ENCODE results near the gene TEX52. TPM values are rescaled to one million over a fixed set of nuclear protein-coding genes. Genes with fewer than 3 reads are reported as not detected.
A peak's percentile ranks its signal among the peaks of the same experiment; 100 is the strongest.

TEX52 gene
- polyA plus RNA-seq (2012; ENCODE audit: low read depth, missing spikeins): not detected

DNA sequence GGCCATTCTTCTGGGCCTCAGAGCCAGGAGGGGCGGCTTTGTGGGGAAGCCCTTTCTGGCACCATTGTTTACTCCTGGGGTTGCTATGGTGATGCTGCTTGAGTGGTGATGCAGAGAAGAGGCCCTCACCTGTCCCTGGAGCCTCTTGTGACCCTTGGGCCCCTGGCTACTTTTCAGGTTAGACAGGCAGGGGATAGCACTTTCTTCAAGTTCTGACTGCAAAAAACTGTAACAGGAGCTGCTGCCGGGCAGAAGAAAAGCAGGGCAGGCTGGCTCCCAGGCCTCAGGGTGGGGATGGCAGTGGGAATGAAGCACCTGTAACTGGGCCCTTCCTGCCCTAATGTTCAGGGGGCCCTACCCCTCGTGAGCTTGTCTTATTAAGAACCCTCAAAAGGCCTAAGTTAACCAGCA lies at the start of gene TEX52:
TEX52 (minus strand) TSS at position 19 of the 411 bp plus-strand sequence; CDS start at position 6, 13 bp downstream.
- TF ChIP-seq SPI1 (IDR thresholded peaks at IDR 0.05; ENCODE audit: low read depth, low read length): no peak
- no peak for TF ChIP-seq PAX5 (IDR thresholded peaks at IDR 0.05; ENCODE audit: insufficient read depth, low read length, severe bottlenecking)
- no peak for DNase-seq (ENCODE audit: insufficient read length, low spot score)
- no peak for FAIRE-seq

DNA sequence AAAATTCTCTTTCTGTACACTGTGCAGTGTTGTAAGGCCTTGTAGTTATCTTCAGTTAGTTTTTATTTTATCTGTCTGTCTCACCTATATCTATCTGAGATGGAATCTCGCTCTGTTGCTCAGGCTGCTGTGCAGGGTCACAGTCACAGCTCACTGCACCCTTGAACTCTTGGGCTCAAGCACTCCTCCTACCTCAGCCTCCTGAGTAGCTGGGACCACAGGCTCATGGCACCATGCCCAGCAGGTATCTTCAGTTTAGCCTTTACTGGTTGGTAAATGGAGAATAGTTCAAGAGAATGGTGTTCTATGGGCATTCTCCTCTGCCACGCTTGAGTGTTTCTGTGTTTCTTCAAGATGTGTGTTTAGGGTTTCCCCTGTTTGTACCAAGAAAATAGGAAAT lies 47.4 kb upstream of the TEX52 start:
- FAIRE-seq (peak; percentile 13), DNase-seq (ENCODE audit: insufficient read length, low spot score) (no peak)
- no peak for TF ChIP-seq POLR2AphosphoS5 (IDR thresholded peaks at IDR 0.05; ENCODE audit: low read depth, low read length)
- TF ChIP-seq POU2F2 (IDR thresholded peaks at IDR 0.05; ENCODE audit: low read depth, low read length): no peak
- no peak for TF ChIP-seq TAF1 (IDR thresholded peaks at IDR 0.05; ENCODE audit: low read depth, low read length)
- TF ChIP-seq SPI1 (IDR thresholded peaks at IDR 0.05; ENCODE audit: low read depth, low read length): no peak
- TF ChIP-seq PAX5 (IDR thresholded peaks at IDR 0.05; ENCODE audit: insufficient read depth, low read length, severe bottlenecking): no peak
- no peak for TF ChIP-seq POLR2A (IDR thresholded peaks at IDR 0.05; ENCODE audit: low read depth, low read length)

DNA sequence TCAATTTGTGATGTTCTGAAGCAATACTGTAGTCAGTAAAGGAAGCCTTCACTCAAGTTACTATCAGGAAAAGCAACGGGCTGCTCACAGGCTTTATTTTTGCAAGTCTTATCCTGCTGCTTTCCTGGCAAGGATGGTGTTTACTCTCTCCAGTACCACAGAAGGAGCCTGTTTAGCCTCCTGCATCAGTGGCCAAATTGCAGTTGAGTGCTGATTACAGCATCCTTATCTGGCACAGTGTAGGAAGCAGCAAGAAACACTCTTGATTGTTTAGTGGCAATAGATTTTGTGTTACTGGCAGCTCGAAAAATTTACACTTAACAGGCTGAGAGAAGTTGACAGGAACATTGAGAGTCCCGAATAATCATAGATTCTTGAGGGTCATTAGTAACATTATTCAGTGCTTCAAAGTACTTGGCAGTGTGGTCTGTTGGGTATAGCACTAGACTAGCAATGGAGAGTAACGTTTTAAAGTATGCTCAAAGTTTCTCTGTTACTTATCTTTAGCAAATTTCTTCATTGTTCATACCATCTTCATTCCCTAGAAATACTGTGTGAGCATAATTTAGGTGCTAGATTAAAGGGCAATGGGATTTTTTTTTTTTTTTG lies 45.5 kb upstream of the TEX52 start:
- no peak for FAIRE-seq
- DNase-seq (ENCODE audit: insufficient read length, low spot score): no peak
- TF ChIP-seq TAF1 (IDR thresholded peaks at IDR 0.05; ENCODE audit: low read depth, low read length): no peak
- TF ChIP-seq PAX5 (IDR thresholded peaks at IDR 0.05; ENCODE audit: insufficient read depth, low read length, severe bottlenecking): no peak
- no peak for TF ChIP-seq POLR2A (IDR thresholded peaks at IDR 0.05; ENCODE audit: low read depth, low read length)
- TF ChIP-seq SPI1 (IDR thresholded peaks at IDR 0.05; ENCODE audit: low read depth, low read length): no peak
- no peak for TF ChIP-seq POLR2AphosphoS5 (IDR thresholded peaks at IDR 0.05; ENCODE audit: low read depth, low read length)
- no peak for TF ChIP-seq POU2F2 (IDR thresholded peaks at IDR 0.05; ENCODE audit: low read depth, low read length)

DNA sequence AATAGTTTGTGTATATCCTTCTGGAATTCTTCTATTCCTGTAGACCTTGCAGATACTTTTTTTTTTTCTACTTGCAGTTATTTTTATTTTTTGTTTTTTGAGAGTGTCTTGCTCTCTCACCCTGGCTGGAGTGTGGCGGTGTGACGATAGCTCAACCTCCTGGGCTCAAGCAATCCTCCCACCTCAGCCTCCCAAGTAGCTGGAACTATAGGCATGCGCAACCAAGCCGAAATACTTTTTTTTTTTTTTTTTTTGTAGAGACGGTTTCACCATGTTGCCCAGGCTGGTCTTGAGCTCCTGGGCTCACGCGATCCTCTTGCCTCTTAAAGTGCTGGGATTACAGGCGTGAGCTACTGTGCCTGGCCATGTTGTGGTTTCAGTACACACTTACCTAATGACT lies 43.8 kb upstream of the TEX52 start:
- DNase-seq (ENCODE audit: insufficient read length, low spot score) (no peak), FAIRE-seq (no peak)
- no peak for TF ChIP-seq SPI1 (IDR thresholded peaks at IDR 0.05; ENCODE audit: low read depth, low read length)

DNA sequence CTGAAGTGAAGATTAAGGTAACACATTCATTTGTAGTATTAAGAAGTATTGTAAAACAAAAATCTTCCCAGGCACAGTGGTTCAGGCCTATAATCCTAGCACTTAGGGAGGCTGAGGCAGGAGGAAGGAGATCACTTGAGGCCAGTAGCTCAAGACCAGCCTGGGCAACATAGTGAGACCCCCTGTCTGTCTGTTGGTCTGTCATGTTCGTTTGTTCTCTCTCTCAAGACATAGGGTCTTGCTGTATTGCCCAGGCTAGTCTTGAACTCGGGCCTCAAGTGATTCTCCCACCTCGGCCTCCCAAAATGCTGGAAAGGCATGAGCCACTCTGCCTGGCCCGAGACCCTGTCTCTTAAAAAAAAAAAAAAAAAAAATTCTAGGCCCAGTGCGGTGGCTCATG lies 40.6 kb upstream of the TEX52 start:
- FAIRE-seq (no peak), DNase-seq (ENCODE audit: insufficient read length, low spot score) (no peak)
- TF ChIP-seq PAX5 (IDR thresholded peaks at IDR 0.05; ENCODE audit: insufficient read depth, low read length, severe bottlenecking): no peak
- no peak for TF ChIP-seq TAF1 (IDR thresholded peaks at IDR 0.05; ENCODE audit: low read depth, low read length)
- no peak for TF ChIP-seq POU2F2 (IDR thresholded peaks at IDR 0.05; ENCODE audit: low read depth, low read length)
- TF ChIP-seq POLR2AphosphoS5 (IDR thresholded peaks at IDR 0.05; ENCODE audit: low read depth, low read length): no peak
- TF ChIP-seq POLR2A (IDR thresholded peaks at IDR 0.05; ENCODE audit: low read depth, low read length): no peak
- no peak for TF ChIP-seq SPI1 (IDR thresholded peaks at IDR 0.05; ENCODE audit: low read depth, low read length)

DNA sequence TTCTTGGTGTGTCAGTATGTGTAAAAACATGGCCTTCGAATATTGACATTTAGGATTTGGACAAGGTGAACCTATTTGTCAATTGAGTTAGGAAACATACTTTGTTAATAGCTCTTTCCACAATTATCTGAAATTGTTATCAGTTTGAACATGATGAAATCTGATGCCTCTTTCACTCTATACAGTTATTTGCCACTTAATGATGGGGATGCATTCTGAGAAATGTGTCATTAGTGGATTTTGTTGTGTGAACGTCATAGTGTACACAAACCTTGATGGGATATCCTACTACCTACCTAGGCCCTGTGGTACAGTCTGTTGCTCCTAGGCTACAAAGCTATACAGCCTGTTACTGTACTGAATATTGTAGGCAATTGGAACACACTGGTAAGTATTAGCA lies 38.7 kb upstream of the TEX52 start:
- FAIRE-seq: peak; percentile 20

DNA sequence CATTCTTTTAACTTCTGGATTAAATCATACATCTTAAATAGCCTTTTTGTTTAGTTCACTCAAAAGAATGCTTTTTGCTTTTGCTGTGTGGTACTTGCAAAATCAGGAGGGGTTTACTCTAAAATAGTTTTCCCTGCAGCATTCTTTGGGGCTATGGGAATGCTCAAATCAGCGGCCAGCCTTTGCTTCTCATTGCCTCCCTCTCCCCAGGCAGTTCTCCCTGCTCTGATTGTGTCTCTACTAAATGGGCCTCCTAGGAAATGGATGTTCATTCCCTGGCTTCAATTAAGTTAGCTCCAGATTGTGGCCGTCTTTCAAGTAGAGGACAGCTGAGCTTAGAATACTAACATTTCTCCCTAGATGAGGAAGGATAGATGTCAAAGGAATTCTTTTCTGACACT lies 38.2 kb upstream of the TEX52 start:
- FAIRE-seq: no peak
- TF ChIP-seq TAF1 (IDR thresholded peaks at IDR 0.05; ENCODE audit: low read depth, low read length): no peak
- TF ChIP-seq POLR2AphosphoS5 (IDR thresholded peaks at IDR 0.05; ENCODE audit: low read depth, low read length): no peak
- TF ChIP-seq PAX5 (IDR thresholded peaks at IDR 0.05; ENCODE audit: insufficient read depth, low read length, severe bottlenecking): no peak
- no peak for TF ChIP-seq SPI1 (IDR thresholded peaks at IDR 0.05; ENCODE audit: low read depth, low read length)
- no peak for TF ChIP-seq POLR2A (IDR thresholded peaks at IDR 0.05; ENCODE audit: low read depth, low read length)
- no peak for TF ChIP-seq POU2F2 (IDR thresholded peaks at IDR 0.05; ENCODE audit: low read depth, low read length)
- DNase-seq (ENCODE audit: insufficient read length, low spot score): no peak

More for the DNA sequence above, 38.7 kb upstream of the TEX52 start:
- no peak for DNase-seq (ENCODE audit: insufficient read length, low spot score)
- TF ChIP-seq PAX5 (IDR thresholded peaks at IDR 0.05; ENCODE audit: insufficient read depth, low read length, severe bottlenecking) (no peak), POLR2A (IDR thresholded peaks at IDR 0.05; ENCODE audit: low read depth, low read length) (no peak), SPI1 (IDR thresholded peaks at IDR 0.05; ENCODE audit: low read depth, low read length) (no peak), POLR2AphosphoS5 (IDR thresholded peaks at IDR 0.05; ENCODE audit: low read depth, low read length) (no peak), TAF1 (IDR thresholded peaks at IDR 0.05; ENCODE audit: low read depth, low read length) (no peak), POU2F2 (IDR thresholded peaks at IDR 0.05; ENCODE audit: low read depth, low read length) (no peak)

DNA sequence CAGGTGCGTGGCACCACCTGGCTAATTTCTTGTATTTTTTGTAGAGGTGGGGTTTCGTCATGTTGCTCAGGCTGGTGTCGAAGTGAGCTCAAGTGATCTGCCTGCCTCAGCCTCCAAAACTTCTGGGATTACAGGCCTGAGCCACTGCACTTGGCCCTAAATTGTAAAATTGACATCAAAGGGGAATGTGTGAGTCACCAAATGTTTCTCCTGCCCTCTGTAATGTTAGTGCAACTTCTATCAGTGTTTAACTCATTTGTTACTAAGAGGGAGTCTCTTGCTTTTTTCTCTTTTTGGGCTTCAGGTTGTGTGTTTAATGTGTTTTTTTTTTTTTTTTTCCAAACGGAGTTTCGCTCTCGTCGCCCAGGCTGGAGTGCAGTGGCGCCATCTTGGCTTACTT lies 36.2 kb upstream of the TEX52 start:
- DNase-seq (ENCODE audit: insufficient read length, low spot score): no peak
- TF ChIP-seq PAX5 (IDR thresholded peaks at IDR 0.05; ENCODE audit: insufficient read depth, low read length, severe bottlenecking) (no peak), SPI1 (IDR thresholded peaks at IDR 0.05; ENCODE audit: low read depth, low read length) (no peak), TAF1 (IDR thresholded peaks at IDR 0.05; ENCODE audit: low read depth, low read length) (no peak), POU2F2 (IDR thresholded peaks at IDR 0.05; ENCODE audit: low read depth, low read length) (no peak), POLR2A (IDR thresholded peaks at IDR 0.05; ENCODE audit: low read depth, low read length) (no peak), POLR2AphosphoS5 (IDR thresholded peaks at IDR 0.05; ENCODE audit: low read depth, low read length) (no peak)
- FAIRE-seq: no peak

DNA sequence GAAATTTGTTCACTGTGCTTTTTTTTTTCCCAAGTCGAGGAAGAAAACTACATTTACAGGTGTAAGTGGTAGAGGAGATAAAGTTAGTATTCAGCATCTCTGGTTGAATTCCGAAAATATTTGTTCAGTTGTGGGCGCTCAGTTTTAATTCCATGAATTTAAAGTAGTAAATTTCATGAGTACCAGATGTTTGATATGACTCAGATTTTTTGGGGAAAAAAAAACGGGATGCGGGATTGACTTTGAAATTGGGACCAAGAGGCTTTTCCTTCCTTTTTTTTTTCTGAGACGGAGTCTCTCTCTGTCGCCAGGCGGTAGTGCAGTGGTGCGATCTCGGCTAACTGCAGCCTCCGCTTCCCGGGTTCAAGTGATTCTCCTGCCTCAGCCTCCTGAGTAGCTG lies 35.4 kb upstream of the TEX52 start:
- TF ChIP-seq POU2F2 (IDR thresholded peaks at IDR 0.05; ENCODE audit: low read depth, low read length) (no peak), PAX5 (IDR thresholded peaks at IDR 0.05; ENCODE audit: insufficient read depth, low read length, severe bottlenecking) (no peak), SPI1 (IDR thresholded peaks at IDR 0.05; ENCODE audit: low read depth, low read length) (no peak), POLR2A (IDR thresholded peaks at IDR 0.05; ENCODE audit: low read depth, low read length) (no peak), TAF1 (IDR thresholded peaks at IDR 0.05; ENCODE audit: low read depth, low read length) (no peak), POLR2AphosphoS5 (IDR thresholded peaks at IDR 0.05; ENCODE audit: low read depth, low read length) (no peak)
- no peak for FAIRE-seq
- no peak for DNase-seq (ENCODE audit: insufficient read length, low spot score)

Data from GM12891 (cell line).